HG03520 (cell line): ENCODE data around the gene EFCAB5.
"Not testable (repeated sequence)": the region's sequence is repeated elsewhere in the genome, so short reads cannot be mapped to it uniquely, and the experiment has no call there.

Source experiments
- ATAC-seq: cut with Tn5 transposase; IDR thresholded peaks from one replicate; pipeline ENCODE4 v1.9.1; 2021; ENCODE audit warnings: mild to moderate bottlenecking, moderate library complexity; ENCODE audit not compliant: unreplicated experiment

The EFCAB5 gene

DNA sequence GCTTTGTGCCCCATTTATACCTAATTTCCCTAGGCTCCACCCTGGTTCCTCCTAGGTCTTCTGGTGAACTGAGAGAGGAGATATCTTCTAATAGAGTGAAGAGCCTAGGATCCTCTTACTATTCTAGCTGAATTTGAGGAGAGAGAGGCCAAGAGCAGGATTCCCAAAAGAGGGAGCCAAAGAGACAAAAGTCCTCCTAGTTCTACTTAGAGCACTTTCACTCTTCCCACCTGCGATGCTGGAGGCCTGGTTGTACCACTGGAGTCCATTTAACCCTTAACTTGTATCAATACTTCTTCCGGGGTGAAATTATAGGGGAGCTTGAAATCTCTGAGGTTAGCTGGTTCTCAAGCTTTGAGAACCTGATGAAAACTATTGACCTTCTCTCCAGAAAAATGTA, 8.1 kb upstream of the EFCAB5 start:
- no peak for ATAC-seq

DNA sequence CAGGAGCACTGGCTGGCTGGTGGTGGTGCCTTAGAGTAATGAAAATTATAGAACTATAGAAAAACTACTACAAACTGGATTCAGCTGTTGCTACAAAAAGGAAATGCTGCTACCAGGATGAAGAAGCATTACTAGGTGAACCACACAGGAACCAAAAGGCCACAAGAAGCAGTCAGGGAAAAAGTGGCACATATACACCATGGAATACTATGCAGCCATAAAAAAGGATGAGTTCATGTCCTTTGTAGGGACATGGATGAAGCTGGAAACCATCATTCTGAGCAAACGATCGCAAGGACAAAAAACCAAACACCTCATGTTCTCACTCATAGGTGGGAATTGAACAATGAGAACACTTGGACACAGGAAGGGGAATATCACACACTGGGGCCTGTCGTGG, 5.5 kb upstream of the EFCAB5 start:
- ATAC-seq, result not testable (repeated sequence)

DNA sequence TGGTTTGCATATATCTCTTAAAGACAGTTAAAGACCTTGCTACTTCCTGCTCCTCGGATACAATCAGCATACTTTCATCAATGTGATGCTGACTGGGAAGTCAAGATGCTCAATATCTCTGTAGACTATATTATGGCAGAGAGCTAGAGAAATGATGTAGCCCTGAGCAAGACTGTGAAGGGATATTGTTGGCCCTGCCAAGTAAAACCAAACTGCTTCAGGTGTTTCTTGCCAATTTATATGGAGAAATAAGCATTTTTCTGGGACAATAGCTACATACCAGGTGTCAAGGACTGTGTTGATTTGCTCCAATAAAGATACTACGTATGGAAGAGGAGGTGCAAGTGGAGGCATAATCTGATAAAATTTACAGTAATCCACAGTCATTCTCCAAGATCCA, 4.7 kb upstream of the EFCAB5 start:
- no peak for ATAC-seq

DNA sequence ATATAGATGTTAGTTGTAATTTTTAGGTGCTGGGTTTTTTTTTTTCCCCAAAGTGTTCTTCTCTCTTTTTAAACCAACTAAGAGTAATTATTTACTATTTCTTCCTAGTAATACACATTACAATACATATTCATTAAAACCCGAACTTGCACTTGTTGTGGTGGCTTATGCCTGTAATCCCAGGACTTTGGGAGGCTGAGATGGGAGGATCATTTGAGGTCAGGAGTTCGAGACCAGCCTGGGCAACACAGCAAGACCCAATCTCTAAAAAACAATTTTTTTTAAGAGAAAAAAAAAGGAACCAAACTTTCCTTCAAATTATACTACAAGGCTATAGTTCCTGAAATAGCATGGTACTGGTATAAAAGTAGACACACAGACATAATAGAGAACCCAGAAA, 3.8 kb downstream of the EFCAB5 start:
- ATAC-seq, result no peak

DNA sequence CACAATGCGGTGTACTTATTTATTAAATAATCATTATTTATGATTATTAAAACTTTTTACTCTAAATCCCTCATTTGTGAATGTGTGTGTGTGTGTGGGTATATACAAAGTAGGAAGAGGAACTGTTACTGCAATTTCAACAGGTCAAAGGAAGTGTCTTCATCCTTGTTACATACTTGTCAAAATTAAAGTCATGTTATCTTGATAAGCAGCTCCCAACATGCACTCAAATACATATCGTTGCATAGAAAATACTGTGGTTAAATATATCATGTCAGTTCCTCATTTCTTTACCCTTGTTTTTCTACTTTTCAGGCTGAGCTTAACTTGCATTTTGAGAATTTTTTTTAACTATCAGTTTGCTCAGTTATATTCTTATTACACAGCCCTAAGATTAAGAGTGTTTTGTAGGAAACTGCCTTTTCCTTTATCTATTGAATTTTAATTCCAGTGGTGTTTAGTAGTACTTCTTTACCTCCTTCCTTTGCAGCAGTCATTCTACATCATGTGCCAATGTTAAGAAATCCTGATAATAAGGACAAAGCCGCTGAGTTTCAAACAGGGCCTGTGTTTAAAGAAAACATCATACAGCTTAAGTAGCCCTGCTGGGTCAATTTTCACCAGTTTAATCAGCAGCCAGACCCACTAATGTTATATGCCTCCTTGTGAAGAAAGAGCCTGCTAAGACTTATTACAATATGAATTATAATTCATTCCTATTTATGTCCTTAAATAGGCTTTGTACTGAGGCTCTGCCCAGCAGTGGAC, 7.2 kb downstream of the EFCAB5 start:
- no peak for ATAC-seq

DNA sequence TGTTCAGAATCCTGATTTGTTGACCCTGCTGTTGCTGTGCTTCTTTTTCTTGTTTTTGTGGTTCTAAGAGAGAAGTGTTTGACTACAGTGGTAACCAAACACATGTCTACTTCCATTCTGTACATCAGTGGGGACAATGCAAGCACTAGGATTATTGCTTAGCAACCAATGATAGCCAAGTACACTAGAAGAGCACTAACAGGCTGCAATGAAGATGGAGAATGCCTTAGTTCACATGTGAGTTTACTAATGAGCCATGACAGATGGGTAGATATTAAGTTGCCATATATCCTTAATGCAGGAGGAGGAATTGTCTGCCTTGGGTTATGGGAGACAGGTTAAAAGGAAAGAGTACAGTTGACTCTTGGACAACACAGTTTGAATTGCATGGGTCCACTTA, 8.3 kb downstream of the EFCAB5 start:
- no peak for ATAC-seq

DNA sequence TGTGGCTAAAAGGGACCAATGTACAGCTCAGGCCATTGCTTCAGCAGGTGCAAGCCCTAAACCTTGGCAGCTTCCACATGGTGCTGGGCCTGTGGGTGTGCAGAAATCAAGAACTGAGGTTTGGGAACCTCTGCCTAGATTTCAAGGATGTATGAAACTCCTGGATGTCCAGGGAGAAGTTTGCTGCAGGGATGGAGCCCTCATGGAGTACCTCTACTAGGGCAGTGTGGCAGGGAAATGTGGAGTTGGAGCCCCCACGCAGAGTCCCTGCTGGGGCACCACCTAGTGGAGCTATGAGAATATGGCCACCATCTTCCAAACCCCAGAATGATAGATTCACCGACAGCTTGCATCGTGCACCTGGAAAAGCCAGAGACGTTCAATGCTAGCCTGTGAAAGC, 13.0 kb downstream of the EFCAB5 start:
- ATAC-seq, result no peak

DNA sequence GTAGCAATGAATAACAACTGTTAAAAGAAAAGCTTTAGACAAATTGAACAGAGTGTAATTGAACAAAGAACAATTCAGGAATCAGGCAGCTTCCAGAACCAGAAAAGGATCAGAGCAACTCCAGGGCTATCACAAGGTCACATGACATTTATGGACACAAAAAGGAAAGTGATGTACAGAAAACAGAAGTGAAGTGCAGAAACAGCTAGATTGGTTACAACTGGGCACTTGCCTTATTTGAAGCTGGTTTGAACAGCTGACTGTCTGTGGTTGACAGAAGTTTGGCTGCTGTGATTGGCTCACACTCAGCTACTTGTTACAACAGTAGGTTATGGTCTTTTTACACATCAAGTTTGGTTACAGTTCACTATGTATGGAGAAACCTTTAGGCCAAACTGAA, 14.8 kb downstream of the EFCAB5 start:
- no peak for ATAC-seq

DNA sequence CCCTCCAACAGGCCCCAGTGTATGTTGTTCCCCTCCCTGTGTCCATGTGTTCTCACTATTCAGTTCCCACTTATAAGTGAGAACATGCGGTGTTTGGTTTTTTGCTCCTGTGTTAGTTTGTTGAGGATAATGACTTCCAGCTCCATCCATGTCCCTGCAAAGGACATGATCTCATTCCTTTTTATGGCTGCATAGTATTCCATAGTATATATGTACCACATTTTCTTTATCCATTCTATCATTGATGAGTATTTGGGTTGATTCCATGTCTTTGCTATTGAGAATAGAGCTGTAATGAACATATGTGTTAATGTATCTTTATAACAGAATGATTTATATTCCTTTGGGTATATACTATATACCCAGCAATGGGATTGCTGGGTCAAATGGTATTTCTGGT, 16.1 kb downstream of the EFCAB5 start:
- ATAC-seq, result not testable (repeated sequence)

DNA sequence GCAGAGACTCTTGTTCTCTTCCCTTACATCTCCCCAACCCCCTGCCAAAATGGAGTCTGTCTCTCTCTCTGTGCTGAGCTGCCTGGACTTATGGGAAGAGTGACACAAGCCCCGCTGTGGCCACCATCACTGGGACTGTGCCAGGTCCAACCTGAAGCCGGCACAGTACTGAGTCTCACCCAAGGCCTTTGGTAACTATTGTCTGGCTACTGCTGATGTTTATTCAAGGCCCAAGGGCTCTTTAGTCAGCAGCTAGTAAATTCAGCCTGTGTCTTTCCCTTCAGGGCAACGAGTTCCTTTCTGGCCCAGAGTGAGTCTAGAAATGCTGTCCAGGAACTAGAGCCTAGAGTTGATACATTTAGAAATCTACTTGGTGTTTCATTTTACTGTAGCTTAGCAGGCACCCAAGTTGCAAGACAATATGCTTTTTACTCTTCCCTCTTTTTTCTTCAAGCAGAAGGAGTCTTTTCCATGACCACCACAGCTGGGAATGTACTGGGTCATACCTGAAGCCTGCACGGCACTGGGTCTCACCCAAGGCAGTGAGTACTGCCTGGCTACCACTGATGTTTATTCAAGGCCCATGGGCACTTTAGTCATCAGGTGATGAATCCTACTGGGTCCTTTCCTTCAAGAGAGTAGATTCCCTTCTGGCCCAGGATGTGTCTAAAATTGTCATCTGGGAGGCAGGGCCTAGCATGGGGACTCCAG, 17.7 kb downstream of the EFCAB5 start:
- no peak for ATAC-seq

DNA sequence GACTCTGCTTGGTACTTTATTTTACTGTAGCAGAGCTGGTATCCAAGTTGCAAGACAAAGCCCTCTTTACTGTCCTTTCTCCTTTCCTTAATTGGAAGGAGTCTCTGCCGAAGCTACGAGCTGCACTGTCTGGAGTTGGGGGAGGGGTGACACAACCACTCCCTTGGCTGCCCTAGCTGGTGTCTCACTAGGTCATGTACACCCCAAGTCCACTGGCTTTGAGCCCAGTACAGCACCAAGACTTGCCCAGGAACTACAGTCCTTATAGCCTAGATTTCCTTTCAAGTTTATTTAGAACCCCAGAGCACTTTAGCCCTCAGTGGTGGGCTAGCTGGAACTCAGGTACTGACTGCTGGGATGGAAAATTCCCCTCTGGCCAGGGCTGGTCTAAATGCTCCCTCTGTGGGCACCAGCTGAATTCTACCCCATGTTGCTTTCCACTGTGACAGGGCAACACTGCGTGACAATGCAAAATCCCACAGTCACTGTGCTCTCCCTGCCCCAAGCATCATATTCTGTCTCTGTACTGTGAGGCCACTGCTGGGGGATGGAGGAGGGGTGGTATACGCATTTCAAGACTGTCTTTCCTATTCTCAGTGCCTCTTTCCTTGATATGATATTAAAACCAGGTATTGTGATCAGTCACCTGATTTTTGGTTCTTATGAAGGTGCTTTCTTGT, 18.4 kb downstream of the EFCAB5 start:
- ATAC-seq, result no peak

DNA sequence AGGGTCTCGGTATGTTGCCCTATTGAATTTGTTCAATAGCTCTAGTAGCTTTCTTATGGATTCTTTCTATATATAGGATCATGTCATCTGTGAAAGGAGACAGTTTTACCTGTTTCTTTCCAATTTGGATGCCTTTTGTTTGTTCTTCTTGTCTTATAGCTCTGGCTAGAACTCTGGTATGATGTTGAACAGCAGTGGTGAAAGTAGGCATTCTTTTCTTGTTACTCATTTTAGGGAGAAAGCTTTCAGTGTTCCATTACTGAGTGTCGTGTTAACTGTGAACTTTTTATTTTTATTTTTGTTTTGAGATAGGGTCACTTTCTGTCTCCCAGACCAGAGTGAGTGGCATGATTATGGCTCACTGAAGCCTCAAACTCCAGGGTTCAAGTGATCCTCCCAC, 21.2 kb downstream of the EFCAB5 start:
- no peak for ATAC-seq

DNA sequence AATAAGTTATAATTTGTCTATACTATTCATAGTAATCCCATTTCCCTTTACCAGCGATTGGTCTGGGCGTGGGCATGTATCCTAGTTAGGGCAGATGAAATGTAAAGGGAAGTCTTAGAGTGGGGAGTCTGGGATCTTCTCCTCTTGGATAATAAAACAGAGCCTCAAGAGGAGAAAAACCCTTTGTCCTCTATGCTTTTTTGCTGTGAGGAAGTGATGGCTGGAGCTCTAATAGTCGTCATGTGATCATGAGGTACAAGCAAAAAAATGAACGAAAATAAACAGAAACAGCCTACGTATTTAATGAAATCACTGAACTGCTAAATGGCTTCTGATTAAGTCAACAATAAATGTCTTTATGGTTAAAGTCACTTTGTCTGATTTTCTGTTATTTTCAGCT, 26.8 kb downstream of the EFCAB5 start:
- no peak for ATAC-seq

DNA sequence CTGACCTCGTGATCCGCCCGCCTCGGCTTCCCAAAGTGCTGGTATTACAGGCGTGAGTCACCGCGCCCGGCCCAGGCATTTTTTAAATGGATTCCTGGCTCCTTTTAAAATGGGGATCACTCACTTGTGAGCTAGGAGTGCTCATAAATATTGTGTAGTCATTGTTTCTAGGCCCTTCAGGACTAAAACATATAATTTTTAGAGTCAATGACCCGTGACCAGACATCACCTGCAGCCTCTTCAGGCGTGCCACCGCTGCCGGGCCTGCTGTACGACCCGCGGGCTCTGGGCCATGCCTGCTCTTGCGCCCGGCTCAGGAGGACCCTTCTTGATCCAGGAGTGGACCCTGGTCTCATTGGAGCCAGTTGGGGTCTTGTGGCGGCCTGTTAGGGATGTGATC, 30.8 kb downstream of the EFCAB5 start:
- no peak for ATAC-seq

DNA sequence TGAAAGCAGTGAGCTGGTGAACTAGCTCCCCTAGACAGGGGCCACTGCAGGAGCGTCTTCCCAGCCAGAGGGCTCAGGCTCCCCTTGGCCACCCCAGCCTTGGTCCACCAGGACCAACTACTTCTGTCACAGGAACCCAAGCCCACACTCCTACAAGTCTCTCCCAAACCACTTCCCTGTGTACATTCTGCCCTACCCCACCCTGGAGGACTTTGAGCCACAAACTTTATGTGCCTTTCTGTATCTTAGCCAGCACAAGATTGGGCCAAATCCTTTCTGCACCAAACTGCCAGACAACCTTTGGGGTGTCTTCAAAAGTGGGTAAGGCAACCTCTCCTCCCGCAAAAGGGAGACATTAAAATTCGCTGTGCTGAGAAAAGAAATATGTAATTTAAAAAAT, 31.6 kb downstream of the EFCAB5 start:
- no peak for ATAC-seq

DNA sequence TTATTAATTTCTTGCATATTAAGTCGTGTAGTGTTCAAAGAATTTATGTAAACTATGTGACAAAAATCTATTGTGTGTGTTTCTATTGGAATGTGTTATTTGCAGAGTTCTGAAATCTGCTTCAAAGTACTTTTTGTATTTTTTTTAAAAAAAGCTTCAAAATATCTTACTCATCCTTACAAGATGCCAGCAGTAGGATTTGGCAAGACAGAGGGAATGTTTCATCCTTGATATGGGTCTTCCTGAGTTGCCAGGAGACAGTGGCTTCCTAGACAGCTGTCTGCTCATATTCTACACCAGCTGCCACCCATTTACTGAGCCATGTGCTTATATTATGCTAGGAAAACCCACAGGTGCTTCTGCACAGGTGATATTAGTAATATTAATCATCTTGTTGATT, 36.4 kb downstream of the EFCAB5 start:
- no peak for ATAC-seq

DNA sequence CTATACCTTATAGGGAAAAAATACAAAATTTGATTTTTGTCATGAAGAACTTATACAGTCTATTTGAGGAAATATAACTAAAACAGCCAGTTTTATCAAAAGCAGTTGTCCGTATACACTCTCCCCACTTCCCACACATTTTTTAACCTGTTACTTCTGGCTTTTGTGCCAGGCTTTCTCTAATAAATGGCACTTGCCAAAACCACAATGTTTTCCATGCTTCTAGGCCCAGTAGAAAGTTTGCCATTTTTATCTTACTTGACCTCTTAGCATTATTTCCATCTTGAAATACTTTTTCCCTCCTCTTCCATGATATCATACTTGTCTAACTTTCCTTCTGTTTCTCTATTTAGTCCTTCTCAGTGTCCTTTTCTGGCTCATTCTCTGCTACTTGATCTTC, 38.8 kb downstream of the EFCAB5 start:
- ATAC-seq, result no peak

DNA sequence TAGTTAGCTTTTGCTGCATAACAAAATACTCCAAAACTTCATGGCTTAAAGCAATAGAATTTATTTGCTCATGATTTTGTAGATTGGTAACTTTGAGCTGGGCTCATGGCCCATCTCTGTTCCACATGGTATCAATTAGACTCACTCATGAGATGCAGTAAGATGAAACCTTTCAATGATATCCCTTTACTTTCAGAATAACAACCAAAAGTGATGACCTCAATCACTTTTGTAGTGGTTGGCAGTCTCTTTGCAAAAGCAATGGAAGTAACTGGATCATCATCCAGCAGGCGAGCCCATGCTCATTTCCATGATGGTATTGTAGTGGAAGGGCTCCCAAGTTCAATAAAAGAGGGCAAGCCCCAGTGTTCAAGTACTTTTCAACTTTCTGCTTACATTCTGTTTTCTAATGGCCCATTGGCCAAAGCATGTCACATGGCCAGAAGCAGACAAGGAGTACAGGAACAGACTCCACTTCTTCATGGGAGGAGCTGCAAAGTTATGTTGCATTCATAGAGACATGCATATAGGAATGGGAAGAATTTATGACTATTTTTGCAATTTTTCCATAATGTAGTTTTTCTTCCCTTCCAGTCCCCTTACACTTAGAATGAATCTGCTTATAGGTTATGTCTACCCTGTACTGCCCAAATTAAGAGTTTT, 41.7 kb downstream of the EFCAB5 start:
- ATAC-seq, result no peak

DNA sequence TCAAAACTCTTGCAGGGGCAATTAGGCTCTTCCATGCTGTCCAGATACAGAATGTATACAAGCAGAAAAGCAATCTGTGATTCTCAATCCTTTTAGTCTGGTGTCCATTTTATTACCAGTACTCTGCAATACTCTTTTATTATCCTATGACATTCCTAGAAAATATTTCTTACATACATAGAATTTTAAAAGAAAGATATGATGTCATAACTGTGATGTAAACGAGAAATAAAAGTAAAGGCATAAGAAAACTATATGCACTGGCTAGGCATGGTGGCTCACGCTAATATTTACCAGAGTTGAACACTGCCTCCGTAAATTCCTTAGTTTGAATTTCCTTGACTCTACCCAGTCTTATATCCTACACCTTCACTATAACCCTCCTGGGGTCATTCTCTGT, 55.0 kb downstream of the EFCAB5 start:
- ATAC-seq, result no peak

DNA sequence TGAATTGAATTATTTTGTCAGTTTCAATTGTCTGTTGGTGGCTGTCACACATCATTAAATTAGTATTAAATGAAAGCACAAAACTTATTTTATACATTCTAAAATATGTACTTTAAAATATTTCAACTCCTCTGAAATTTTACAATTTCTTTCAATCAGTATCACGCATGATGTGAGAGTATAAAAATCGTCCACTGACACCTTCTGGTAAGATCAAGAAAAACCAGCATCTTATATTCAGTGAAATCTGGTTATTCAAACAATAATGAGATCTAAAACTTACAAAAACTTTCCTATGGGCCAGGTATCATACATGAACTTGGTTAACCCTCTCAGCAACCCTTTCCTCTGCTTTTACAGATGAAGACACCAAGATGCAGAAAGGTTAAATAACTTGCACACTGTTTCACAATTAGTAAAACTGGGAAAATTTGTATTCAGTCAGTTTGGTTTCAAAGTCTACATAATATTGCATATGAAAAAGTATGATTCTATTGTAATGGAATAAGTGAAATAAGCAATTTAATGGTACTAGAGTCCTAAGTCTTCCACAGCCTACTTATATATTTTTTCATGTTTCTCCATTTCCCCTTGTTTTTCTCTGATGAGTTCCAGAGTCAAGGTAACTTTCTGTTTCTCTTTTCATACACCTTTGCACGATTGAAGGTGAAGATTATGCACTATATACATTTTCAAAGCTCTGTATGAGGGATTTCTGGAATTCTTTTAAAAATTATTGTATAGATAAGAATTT, 58.7 kb downstream of the EFCAB5 start:
- no peak for ATAC-seq

DNA sequence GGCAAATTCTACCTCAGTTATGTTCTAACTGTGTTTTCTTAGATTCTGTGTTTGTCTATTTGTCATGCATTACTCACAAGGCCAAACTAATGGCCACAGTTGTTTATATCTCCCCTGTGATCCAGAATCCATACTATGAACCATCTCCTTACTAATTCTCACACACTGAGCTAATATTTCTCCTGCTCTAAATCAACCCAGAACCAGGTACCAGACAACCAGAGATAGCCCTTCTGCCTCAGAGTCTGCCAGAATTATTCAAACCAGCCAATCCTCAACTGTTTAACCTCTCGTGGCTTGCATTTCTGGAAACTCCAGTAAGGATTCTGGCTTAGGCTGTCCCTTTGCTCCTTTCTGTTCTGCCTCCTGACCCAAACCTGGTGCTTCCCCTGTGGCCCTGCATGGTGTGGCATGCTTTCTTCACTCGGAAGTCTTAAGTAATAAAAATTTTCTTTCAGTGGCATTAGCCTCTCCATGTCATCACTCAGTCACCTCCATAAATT, 59.4 kb downstream of the EFCAB5 start:
- no peak for ATAC-seq
